HG02840 (cell line): ENCODE measurements around the gene DSCAML1.
"Not testable (repeated sequence)": the region's sequence is repeated elsewhere in the genome, so short reads cannot be mapped to it uniquely, and the experiment has no call there.

Experiments used
- ATAC-seq: cut with Tn5 transposase; IDR thresholded peaks from one replicate; pipeline ENCODE4 v1.9.1; 2021; ENCODE audit warnings: mild to moderate bottlenecking, moderate library complexity, moderate number of reproducible peaks; ENCODE audit not compliant: unreplicated experiment, low FRiP score

DSCAML1 gene

DNA sequence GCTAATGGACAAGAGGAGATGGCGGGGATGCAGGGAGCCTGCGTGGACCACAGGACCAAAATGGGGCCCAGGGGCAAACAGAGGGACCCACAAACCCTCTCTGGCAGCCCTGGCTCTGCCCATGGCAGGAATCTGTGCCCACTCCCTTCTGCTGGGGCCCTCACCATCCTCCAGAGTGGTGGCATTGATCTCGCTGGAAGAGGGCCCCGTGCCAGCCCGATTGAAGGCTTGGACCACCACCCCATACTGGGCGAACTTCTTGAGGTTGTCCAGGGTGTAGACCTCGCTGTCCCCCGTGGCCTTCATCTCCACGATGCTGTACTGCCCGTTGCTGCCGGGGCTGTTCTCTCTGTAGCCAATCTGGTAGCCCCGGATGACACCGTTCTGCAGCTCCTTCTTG, 332.2 kb downstream of the DSCAML1 start:
- no peak for ATAC-seq

DNA sequence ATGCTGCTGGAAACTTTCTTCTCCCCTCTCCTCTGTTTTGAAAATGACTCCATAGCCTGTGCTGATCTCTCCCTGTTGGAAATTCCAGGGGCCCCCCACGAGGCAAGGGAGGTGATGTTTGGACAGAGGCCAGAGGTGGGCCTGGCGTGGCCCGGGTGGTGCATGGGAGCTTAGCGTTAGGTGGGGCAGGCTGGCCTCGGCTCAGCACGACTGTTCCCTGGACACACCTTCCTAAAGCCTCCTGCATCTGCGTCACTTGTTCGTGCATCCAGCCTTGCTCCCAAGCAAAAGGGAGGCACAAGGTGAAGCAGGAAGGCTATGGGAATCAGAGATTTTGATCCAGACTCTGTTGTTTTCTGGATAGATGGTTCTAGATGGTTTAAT, 334.2 kb downstream of the DSCAML1 start:
- ATAC-seq, result no peak

DNA sequence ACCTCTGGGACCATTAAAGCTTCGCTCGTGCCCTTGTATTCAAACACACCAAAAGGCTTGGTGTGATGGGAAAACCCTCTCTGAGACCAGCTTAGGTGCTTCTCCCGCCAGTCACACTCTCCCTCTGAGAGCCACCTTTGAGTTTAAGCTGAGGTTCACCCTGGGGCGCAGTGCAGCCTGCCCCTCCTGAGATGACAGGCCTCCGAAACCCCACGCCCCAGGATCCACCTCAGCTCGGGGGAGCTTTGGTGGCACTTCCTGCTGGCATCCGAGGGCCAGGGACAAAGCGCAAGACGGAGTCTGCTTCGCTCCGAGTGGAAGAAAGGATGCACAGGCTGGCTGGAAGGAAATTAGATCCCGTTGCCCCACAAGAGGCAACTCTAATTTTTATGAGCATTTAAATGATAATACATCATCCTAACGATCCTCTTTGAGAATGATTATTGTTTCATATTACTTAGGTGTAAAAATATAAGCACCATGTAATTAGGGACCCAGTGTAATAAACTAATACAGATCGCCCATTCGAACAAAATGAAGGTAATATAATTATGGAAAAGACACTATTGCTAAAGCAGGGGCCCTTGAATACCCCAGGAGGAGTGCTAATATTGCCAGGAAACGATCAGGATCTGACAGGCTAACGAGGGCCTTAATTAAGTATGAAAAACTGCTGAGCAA, 334.7 kb downstream of the DSCAML1 start:
- ATAC-seq, result no peak

DNA sequence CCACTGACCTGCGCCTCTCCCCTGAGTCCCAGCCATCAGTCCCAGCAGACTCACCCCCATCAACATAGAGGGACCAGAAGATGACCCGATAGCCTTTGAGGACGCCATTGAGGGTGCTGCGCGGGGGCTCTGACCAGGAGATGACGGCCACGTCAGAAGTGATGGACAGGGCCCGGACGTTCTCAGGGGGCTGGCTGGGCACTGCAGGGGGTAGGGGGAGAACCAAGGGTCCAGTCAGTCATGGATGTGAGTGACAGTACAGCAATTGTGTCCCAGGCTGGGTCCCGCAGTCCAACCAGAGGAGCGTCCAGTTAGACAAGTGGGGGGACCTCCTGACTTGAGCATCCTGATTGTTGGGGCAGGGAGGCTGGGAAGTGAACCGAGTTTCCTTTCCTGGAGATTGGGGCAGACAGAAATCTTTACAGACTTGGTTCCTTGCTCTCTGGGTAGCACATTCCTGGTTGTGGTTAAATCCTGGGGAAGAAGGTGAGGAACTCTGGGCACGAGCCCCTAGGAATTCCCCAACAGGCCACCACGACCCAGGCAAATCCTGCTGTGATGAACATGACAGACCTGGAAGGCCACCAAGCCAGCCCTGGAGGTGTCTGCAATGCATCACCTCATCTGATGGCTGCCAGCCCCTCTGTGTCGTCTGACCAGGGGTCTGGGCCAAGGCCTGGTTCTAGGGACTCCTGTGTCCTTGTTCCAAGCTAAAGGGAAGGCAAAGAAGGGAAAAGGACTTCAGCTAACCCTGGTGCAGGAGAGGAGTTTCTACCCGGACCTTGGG, 335.4 kb downstream of the DSCAML1 start:
- no peak for ATAC-seq

DNA sequence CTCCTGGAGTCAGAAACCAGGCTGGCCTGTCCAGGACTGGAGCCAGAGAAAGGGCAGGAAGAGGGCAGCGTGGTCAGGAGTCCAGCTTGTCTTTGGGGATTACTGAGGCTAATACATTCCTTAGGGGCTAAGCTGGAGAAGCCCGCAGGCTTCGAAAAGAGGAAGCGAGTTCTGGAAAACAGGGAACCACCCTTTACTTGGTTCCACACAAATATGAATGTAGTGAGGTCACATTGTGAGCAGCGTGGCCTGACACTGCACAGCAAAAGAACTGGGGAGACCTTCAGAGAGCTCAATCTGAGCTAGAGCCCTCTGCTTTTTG, 337.1 kb downstream of the DSCAML1 start:
- no peak for ATAC-seq

DNA sequence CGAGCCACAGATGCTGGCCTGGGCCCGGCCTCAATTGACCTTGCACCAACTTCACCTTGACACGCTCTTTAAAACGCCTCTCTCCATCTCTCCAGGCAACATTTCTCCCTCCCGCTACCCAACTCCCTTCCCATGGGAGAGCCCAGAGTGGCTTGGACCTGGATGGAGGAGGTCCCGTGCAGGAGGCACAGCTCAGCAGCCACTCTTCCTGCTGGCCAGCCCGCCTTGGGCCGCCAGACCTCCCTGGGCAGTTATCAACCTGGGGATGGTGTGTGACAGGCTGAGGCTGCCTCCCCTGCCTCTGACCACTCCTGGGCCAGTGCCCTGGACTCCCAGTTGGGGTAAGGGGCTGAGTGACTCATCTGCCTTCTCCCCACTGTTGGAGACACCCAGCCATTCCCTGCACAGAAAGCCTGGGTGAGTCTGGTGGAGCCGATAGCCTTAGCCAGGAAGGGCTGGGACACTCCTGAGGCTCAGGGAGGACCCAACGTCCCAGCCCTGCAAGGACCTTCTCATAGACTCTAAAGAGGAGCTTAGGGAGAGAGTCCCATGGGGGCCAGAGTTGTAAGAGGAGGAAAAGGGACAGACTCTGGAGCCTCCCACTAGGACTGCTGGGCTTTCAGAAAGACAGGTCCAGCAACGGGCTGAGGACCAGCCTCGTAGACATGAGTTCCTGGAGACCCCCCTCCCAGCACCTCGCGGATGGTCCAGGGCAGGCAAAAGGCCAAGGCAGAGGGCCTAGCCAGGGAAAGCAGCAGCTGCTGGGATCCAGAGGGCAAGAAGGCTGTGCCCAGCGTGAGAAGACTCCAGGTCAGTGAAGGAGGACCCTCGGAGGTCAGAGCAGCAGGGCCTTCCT, 337.7 kb downstream of the DSCAML1 start:
- no peak for ATAC-seq

DNA sequence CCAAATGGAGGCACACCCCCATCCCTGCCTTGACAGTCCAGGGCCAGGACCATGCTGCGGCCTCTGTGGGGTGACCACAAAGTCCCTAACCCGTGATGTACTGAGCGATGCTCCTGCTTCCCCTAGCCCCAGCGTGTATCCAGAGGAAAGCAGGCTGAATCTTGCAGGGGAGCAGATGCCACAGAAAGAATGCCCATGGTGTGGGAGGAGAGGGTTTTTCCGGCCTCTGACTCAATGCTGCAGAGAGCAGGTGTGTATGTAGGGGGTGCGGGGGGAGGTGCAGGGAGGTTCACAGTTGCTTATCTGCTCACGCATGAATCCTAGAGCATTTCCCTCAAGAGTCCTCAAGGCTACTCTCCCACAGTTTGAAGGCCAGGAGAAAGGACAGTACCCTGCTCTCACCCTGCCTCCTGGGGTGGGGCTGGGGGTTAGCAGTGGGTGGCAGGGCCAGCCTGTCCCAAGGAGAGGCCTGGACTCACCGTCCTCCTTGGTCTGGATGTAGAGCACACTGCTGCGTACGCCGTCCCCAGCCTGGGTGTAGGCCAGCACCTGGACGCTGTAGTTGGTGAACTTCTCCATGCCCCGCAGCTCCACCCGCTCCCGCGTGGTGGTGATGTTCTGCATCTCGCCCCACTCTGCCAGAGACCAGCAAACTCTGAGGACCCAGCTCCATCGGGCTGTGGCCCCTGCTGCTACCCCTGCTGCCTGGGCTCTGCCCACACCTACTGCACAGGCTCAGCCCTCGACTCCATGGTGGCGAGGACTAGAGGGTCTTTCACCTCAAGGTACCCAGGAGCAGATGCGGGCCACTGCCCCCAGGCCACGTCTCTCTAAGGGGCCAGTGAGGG, 338.5 kb downstream of the DSCAML1 start:
- no peak for ATAC-seq

DNA sequence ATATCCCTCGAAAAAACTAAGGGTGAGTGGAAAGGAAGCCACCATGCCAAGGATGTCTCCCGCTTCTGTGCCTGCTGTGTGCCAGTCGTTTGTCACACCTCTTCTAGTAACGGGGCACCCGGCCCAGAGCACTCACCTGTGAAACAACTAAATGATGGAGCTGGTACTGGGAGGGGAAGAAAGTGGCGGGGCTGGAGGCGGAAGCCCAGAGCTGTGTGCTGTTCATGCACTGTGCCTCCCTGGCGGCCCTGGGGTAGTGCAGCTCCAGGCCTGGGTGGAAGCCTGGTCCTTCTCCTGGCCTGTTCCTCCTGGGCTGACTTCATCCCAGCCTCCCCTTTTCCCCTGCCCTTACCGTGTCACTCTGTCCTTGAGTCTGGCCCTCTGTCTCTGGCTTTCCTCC, 339.2 kb downstream of the DSCAML1 start:
- ATAC-seq, result no peak

DNA sequence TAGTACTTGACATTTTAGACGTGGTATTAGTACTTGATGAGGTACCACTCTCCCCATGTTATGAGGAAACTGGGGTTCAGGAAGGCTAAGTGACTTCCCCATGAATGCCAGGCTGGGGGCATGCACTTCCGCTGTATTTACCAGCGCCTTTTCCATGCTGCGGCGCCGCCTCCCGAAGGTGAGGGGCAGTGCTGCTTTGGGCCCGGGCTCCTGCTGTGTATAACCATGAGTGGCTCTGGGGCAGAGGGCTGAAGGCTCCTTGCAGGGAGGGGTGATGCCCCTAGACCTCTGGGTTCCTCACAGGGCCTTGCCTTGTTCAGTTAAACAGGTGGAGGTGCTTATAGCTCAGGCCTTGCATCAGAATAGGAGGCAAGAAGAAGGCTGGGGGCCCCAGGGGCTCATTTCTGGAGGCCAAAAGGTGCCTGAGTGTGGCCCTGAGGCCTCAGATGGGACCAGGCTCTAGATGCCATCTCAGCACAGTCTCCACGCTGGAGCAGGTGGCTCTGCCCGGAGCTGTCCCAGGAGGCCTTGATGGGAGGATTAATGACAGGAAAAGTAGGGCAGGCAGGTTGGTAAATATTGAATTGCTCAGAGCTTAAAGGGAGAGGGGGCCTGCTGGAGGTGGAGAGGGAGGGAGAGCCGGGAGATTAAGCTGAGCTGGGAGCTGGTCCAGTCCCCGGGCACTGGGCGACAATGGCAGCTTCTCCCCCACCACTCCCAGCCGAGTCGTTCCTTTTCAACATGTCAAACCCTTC, 339.8 kb downstream of the DSCAML1 start:
- ATAC-seq, result no peak

DNA sequence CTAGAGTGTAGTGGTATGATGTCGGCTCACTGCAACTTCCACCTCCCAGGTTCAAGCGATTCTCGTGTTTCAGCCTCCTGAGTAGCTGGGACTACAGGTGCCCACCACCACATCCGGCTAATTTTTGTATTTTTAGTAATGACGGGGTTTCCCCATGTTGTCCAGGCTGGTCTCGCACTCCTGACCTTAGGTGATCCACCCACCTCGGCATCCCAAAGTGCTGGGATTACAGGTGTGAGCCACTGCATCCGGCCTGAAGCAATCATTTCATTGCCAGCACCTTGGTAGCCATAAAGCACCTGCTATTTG, 340.3 kb downstream of the DSCAML1 start:
- not testable (repeated sequence) for ATAC-seq

DNA sequence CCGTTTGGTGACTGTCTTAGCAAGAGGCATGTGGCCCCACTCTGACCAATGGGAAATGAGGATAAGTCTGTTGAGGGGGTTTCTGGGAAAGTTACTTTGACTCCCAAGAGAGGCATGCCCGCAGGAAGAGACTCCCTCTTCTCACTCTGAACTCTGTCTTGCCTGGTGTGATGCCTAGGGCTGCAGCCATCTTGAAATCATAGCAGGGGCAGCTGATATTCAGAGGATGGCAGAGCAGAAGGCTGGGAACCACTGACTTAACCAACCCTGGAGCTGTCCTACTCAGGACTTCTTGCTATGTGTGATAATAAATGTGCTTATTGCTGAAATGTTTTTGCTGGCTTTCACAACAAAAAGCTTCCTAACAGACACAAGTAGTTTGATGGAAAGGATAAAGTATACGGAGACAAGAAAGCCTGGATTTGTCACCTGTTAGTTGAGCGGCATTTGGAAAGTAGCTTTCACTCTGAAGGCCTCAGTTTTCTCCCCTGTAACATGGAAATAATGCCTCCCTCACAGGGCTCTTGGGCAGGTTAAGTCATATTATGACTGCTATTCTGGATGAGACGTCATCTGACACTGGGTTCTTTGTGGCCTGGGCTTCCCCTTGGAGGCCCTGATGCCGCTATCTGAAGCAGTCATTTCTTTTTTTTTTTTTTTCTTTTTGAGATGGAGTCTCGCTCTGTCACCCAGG, 340.8 kb downstream of the DSCAML1 start:
- ATAC-seq, result no peak

DNA sequence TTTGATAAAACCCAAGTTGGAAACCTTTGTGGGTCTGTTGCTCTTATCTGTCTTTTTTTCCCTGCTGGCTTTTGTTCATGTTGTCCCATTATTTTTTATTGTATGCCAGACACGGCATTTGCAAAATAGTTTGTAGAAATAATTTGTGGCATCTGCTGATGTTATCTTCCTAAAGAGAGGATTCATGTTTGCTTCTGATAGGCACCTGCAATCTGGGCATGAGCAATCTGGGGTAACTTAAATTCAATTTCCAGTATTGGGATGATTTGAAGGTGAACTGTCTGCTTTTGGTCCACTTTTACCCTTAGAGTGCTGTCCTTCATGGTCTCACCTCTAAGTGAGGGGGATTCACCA, 342.5 kb downstream of the DSCAML1 start:
- ATAC-seq, result no peak

DNA sequence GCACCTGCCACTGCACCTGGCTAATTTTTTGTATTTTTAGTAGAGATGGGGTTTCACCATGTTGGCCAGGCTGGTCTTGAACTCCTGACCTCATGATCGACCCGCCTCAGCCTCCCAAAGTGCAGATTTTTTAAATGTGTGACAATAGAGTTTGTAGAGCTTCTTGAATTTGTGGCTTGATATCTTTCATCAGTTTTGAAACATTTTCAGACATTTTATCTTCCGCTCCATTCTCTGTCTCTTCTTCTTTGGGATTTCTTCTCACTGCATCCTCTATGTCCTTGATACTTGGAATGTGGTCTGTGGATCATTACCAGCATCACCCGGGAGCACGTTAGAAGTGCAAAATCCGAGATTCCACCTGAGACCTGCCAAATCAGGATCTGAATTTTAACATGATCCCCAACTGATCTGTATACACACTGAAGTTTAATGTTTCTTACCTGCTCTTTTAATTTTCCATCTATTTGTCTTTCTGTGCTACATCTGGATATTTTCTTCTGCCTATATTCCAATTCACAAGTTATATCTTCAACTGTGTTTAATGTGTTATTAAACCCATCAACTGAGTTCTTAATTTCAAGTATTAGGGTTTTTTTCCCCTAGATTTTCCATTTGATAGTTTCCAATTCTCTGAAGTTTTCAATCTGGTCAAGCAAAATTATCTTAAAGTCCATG, 343.0 kb downstream of the DSCAML1 start:
- no peak for ATAC-seq

DNA sequence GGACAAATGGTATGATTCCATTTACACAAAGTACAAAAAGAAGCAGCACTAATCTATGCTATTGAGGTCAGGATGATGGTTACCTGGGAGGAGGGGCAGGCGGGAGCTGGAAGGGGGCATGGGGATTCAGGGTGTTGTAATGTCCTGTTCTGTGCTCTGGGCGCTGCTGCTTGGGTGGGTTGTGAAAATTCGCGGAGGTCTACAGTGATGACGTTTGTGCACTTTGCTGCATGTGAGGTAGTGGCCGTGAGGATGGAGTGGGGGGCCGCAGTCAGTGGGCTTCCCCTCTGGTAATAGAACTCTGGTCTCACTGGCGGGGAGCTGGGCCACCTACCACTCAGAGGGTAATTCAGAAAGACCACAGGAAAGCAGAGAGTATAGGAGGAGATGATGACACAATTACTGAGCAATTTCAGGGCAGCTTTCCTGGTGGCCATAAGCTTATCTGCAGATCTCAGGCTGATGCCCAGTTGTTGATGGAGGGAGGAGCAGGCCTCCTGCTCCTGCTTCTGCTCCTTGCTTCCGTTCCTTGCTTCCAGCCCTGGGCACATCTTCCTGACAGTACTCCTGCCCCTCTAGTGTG, 347.8 kb downstream of the DSCAML1 start:
- ATAC-seq, result no peak

DNA sequence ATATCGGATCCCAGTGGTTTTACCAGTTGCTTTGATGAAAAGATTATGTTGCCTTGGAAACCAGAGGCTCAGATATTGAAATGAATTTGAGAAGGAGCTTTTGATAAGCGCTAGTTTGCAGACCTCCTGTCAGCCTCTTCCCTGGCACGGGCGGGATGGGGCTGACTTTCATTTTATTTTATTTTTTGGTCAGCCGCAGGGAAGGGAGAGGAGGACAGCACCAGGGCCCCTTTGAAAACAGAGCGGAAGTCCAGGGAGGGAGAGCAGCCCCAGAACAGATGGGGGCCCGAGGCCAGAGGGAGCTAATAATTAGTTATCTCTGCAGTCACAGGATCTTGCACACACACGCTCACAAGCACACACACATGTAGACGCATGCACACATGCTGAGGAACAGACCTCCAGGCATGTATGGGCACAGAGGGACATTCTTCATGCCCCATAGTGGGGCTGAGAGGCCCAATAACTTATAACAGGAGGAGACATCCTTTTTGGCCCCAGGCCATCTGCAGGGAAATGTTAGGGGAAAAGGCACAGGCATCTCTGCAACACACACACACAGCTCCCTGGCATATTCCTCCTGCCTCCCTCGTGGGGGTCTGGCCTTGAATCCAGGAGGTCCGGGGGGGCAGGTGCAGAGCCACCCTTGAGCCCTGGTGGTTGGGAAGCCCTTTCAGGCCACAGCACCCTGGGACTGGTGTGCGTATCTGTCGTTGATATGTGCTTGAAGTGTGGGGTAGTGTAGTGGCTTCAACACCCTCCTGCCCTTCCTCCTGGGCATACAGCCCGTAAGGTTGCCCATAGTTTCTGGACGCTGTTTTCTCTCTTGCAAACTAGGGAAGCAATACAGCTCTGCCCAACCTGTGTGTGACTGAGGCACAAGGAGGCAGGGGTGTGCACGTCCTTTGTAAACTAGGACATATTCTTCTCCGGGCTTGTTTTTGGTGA, 352.0 kb downstream of the DSCAML1 start:
- no peak for ATAC-seq

DNA sequence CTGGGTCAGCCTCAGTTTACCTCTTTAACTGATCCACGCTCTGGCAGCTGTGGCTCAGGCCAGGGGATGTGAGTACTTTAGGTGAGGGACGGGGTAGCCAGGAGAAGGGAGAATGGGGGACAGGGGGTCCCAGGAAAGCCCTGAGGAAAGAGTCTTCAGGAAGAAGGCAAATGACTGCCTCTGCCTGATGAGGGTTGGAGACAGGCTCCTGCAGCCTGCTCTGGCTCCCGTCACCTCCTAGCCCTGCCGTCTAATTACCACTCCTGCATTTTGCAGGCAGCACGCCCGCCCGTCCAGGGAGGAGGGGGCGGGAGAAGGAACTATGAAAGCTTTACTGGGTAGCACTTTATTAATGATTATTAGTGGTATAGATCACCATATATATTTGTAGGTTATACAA, 352.8 kb downstream of the DSCAML1 start:
- ATAC-seq, result no peak
